GM12801 (cell line): Measurements from ENCODE around the gene SORBS2.

Source experiments
- CTCF ChIP-seq: IDR thresholded peaks from one replicate; pipeline ENCODE4 v1.5.1; 2011; ENCODE audit warnings: control low read depth; ENCODE audit not compliant: insufficient read length; ENCODE audit errors: extremely low read depth

Gene SORBS2

GRCh38 chr4:185540487-185541120 lies 271.4 kb downstream of the SORBS2 start:
- no peak for TF ChIP-seq CTCF

GRCh38 chr4:185540040-185540439 lies 272.0 kb downstream of the SORBS2 start:
- no peak for TF ChIP-seq CTCF

GRCh38 chr4:185538806-185539205 lies 273.2 kb downstream of the SORBS2 start:
- TF ChIP-seq CTCF: no peak

- TF ChIP-seq CTCF: no peak
Observed at GRCh38 chr4:185536411-185536709, 275.6 kb downstream of the SORBS2 start.

- TF ChIP-seq CTCF: no peak
Observed at GRCh38 chr4:185535612-185536410, 276.2 kb downstream of the SORBS2 start.
